Measurements from ENCODE around the gene FLVCR1. TPM values are rescaled to one million over a fixed set of nuclear protein-coding genes. Genes with fewer than 3 reads are reported as not detected.

Gene FLVCR1
- total RNA-seq, 1 donor from 2014 or later: 8.9 TPM

DNA sequence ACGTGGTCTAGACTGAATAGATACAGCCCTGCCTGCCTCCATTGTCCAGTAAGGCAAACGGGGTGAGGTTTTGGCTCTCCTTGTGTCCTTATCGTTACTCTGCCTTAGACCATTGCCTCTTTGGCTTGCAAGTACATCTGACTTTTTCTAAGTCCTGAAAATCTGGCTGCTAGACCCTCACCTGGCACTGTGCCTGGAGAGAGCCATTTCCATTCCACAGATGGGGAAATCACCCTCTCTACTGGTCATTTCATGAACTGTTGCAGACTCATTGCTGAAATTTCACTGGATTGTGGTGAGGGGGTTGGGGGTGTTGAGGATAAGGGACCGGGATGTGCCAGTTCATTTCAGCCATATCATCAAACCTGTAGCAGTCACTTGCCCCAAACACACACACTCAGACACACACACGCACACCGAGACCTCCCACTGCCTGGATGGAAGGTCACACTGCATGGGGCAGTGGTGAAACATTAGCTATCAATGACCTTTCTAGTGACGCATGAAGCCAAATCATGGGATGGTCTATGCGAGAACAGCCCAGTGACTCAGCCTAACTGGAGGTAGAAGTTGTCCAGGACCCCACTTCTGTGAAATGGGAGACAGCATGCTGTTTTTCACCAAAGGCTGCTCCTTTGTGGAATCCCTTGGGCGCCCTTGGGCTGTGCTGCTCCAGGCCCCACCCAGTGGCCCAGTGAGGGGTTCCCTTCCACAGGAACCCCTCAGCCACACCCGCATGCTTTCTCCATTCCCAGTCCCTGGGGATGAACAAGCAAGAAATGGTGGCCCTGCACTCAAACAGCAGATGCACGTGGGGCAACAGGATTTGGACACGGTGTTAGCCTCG, 57.4 kb downstream of the FLVCR1 start:
- DNase-seq (ENCODE audit: low read depth, low spot score): no peak

DNA sequence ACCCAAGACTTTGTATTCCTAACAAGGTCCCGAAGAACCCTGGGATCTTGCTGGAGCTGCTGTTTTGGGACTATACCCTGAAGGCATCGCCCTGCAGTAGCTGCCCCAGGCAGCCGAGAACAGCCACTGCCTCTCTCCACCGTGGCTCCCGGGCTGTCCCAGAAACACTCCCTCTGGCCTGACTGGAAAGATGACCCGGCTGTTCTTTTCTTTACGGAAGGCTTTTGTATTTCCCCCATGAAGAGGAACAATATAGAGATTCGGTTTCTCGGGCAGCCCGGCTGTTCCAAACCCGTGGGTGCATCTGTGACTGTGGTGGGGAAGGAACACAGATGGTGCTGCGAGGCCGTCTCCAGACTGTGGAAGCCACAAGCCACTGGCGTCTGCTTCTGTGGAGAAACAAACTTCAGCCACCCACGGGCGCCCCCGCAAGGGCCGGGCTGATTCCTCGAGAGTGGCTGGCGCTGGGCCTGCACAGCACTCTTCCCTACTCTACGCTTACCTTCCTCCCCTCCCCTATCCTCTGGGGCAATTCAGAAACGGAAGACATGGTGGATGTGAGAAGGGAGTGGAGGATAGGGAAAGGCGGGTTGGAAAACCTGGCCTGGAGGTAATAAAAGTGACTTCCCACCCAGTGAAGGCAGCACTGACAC, 58.5 kb downstream of the FLVCR1 start:
- DNase-seq (ENCODE audit: low read depth, low spot score): no peak

DNA sequence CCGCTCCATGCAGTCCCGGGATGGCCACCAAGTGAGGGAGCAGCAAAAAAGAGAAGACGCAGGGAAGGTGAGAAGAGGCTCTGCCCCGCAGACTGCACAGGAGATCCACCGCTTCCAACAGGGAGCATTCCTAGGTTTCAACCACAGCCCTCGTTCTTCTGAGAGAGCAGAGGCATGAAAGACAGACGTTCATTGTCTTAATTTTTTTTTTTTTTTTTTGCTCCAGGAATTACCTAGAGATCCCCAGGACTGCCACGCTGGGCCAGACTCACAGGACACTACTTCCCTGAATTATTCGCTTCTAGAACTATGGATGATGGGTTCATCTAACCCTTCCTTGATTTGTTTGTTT, 59.0 kb downstream of the FLVCR1 start:
- DNase-seq (ENCODE audit: low read depth, low spot score): no peak

DNA sequence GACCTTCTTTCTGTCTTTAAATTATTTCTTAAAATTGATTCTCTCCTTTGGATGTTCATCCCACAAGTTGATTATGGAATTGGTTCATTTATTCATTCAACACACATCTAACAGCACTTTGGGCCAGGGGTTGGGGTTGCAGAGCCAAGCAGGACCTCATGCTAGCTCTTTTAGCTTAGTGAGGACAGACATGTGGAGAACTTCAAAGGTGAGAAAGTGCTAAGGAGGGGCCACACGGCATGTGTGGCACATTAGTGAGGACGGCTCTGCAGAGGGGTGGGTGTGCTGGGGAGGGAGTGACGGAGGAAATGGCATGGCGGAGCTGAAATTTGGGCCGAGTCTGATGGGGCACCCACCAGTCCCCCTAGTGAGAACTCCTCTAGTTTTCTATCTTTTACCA, 59.8 kb downstream of the FLVCR1 start:
- no peak for DNase-seq (ENCODE audit: low read depth, low spot score)

DNA sequence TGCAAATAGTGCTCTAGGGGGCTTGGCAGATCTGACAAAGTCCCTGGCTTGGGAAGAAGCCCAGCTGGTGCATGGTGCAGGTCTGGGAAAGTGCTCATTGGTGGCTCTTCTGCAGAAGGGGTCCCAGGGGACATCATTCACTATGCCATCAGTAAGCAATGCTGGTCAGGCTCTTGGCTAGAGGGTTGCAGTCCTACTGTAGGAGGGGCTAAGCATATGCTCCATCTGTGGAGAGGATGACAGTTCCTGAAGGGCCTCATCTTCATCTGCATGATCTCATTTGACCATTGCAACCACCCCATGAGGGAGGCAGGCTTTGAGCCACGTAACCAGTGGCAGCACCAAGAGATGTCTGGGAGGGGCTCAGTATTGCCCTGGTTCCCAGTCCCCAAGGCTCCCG, 60.7 kb downstream of the FLVCR1 start:
- DNase-seq (ENCODE audit: low read depth, low spot score): no peak

DNA sequence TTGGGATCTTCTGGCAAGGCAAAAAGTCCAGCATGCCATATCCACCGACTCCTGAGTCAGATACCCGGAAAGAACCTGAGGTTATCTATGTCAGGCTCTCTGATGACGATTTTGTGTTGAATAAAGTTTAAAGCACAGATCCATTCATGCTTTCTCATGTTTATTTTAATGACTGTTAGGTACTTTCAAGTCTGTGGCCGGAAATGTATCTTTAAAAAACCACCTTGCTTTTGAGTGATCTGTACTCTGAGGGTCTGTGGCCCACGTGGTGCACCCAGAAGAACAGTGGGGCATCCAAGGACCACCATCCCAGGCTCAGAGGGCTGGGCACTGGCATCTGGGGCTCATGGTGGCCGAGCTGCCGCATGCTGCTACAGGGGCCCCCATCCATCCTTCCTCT, 62.2 kb downstream of the FLVCR1 start:
- no peak for DNase-seq (ENCODE audit: low read depth, low spot score)

DNA sequence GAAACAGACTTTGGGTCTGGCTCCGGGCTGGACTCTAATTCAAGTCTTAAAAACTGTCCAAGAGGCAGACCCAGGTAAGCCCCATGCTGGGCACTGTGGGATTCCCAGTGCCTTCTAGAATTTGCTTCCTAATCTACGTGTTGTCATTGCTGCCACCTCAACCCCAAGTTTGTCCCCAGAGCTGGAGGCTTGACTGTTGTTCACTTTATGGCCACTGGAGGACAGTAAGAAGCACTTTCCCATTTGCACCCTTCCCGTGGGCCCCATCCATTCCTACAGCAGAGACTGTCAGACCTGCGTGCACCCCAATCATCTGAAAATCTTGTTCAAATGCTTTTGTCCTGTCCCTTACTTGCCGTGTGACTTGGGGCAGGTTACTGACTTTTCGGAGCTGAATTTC, 62.8 kb downstream of the FLVCR1 start:
- no peak for DNase-seq (ENCODE audit: low read depth, low spot score)

DNA sequence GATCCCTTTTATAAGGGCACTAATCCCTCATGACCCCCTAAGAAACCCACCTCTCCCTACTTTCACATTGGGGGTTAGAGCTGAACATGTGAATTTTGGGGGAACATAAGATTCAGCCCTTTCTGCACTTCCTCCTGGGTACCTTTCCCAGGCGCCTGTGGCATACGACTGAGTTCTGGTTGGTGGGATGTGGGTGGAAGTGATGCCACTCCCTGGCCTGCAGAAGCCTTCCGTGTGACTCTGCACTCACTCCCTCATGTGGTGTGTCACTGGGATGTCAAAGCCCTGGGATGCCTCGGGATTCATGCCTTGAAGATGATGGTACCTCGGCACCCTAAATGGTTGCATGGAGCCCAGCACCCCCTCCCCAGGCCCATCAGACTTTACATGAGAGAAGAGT, 63.9 kb downstream of the FLVCR1 start:
- no peak for DNase-seq (ENCODE audit: low read depth, low spot score)

DNA sequence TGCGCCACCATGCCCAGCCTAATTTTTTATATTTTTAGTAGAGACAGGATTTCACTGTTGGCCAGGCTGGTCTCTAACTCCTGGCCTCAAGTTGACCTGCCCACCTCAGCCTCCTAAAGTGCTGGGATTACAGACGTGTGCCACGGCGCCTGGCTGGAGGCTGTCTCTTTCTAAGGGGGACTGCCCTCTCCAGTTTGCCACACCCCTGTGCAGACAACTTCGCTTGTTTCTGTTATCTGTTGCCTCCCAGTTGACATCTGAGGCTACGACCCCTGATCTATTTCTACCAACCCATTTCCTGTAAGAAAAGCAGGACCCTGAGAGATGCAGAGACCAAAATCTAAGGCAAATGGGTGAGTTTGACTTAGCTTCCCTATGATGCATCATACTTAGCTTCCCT, 68.3 kb downstream of the FLVCR1 start:
- DNase-seq (ENCODE audit: low read depth, low spot score): no peak

DNA sequence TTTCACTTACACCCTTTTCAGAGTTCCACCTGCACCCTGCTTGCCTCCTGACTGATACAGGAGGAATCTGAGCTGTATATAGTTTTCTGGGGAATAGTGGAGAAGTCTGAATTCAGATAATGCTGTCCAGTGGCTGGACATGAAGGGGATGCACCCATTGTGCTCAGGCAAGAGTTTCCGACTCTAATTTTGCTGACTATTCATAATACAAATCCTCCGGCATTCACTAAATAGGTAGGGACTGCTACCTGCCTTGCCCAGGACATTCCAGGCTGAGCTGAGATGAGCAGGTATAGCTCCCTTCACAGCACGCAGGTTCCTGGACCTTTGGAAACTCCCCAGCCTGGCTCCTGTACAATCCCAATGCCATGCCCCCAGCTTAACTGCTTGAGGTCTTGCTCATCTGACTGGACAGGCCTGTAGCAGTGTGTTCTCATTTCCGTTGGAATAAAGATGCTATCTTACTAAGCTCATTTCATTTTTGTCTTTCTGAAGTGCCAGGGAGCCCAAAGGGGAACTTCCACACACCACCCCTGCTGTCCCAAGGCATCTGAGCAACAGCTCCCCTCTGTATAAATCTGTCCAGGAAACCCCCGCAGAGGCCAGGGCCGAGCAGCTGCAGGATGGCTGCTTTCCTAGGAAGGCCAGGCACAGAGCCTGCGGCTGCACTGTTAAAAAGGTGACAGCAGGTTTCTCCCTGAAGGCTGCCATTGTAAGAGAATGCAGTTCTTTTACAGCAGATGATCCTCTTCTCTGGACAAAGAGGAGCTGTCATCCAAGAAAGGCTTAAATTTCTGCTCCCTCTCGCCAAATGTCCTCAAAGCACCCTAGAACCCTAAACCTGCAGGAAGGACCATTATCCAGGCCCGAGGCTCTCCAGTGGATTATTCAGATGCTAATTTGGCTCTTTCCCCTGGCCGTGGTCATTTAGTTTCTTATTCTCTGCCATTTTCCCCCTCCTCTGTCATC, 70.5 kb downstream of the FLVCR1 start:
- no peak for DNase-seq (ENCODE audit: low read depth, low spot score)

DNA sequence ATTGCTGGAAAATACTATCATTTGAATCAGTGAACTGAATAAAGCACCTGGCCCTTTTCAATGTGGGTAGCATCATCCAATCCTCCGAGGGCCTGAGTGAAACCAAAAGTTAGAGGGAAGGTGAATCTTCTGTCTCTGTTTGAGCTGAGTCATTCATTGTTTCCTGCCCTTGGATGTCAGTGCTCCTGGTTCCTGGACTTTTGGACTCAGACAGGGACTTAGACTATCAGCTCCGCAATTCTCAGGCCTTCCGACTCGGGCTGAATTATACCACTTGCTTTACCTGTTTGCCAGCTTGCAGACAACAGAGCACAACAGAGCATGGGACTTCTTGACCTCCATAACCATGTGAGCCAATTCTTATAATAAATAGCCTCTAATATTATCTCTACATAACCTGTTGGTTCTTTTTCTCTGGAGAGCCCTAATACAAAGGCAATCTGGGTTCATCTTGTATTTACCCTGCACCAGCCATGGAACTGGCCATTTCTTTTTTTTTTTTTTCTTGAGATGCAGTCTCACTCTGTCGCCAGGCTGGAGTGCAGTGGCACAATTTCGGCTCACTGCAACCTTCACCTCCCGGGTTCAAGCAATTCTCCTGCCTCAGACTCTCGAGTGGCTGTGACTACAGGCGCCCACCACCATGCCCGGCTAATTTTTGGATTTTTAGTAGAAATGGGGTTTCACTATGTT, 73.1 kb downstream of the FLVCR1 start:
- no peak for DNase-seq (ENCODE audit: low read depth, low spot score)

DNA sequence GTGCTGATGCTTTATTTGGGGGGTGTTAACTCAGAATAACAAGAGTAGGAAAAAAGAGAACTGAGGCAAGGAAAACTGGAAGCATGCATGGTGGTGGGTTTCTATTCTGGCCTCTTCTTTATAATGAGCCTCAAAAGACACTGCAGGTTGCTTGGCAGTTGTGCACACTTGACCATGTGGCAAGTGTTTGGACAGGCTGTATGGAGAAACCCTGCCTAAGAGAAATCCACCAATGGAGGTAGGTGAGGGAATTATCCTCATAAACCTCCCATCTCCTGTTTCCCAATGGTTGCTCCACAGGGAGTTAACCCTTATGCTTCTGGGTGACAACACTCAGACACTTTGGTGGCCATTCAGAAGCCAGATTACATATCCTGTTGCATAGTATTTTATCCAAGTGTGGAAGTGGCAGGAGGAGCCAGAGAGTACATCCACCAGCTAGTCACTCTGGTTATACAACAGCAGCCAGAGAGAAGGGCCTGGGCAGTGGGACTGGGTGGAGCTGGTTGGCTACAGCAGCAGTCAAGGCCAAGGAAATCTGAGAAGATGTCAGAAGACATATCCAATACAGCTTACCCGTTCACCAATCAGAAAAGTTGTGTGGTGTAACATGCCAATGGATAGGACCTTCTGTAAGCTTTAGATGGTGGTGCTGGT, 75.9 kb downstream of the FLVCR1 start:
- no peak for DNase-seq (ENCODE audit: low read depth, low spot score)

DNA sequence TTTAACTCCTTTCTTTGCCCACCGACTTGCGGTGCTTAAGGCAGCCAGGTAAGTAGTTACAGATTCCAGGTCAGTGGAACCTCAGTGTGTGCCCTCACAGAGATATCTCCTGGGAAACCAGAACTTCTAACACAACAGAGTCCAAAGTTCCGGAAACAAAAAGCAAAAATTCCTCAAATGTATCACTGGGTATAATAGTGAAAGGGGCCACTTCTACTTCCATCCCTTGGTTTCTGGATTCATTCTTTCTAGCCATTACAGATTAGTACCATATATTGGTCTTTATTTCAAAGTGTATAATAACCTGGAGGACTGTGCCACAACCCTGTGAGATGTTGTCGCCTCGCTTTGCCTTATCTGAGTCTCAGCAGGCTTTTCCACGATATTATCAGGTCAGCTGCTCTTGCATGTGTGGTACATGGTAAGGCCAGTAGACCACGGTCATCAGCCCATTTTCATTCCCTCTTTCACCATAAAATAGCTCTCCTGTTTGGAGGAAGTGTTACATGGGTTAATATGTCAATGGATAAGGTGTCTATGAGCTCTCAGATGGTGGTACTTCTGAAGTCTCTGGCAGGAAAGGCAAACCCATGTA, 77.4 kb downstream of the FLVCR1 start:
- no peak for DNase-seq (ENCODE audit: low read depth, low spot score)

DNA sequence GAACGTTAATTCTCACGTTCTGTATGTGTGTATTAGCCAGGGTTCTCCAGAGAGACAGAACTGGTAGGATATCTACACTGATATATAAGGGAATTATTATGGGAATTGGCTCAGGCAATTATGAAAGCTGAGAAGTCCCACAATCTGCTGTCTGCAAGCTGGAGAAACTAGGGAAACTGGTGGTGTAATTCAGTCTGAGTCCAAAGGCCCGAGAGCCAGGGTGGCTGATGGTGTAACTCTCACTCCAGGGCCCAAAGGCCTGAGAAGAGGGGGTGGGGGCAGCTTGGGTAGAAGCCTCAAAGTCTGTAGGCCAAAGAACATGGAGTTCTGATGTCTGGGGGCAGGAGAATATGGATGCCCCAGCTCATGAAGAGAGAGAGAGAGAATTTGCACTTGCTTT, 79.0 kb downstream of the FLVCR1 start:
- no peak for DNase-seq (ENCODE audit: low read depth, low spot score)

DNA sequence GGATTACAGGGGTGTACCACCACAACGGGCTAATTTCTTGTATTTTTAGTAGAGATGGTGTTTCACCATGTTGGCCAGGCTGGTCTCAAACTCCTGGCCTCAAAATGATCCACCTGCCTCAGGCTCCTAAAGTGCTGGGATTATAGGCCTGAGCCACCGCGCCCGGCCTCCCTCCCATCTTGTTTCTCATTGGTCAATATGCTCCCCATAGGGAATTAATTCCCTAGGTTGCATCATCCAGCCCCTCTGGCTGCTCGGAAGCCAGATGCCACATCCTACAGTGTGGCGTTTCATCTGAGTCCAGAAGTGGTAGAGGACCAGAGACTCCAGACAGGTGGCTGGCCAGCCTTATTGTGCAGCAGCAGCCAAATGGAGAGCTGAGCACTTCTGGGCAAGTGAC, 80.8 kb downstream of the FLVCR1 start:
- DNase-seq (ENCODE audit: low read depth, low spot score): no peak

DNA sequence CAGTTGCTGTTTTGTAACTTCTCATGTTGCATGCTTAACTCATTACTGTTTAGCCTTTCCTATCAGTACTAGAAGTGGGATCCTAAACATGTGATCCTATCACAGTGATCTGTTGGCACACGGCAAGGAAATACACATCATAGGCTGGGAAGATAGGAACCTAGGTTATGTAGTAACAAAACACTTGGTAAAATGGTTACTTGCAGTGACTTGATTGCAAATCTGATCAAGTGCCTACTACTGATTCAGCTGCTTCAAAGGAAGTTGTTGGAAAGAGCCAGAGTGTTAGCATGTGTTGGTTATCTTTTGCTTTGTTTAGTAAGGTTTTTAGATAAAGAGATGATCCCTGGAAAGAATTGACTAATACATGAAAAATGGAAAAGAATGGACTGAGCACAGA, 83.4 kb downstream of the FLVCR1 start:
- no peak for DNase-seq (ENCODE audit: low read depth, low spot score)

DNA sequence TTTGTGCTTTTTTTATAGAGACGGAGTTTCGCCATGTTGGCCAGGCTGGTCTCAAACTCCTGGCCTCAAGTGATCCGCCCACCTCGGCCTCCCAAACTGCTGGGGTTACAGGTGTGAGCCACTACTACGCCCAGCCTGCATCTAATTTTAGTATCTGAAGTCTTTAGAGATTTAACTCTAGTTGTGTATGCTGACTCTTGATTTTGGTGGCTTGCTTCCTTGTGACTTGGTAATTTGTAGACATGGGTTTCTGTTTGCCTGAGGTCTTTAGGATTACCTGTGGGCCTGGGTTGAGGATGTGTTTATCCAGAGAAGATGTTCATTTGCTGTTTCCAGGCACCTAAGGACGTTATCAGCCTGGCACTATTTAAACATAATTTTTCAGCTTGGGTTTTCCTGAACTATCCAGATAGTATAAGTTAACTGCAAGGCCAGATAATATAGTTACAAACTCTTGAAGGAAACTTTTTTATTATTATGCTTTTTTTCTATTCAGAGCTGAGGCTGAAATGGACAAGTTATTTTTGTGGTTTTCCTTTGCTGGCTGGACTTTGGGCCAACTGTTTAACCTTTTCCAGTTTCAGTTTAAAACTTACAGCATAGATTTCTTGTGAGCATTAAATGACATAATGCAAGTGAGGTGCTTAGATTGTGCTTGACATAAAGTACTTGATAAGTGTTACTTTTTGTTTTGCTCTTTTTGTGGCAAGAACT, 84.8 kb downstream of the FLVCR1 start:
- no peak for DNase-seq (ENCODE audit: low read depth, low spot score)

DNA sequence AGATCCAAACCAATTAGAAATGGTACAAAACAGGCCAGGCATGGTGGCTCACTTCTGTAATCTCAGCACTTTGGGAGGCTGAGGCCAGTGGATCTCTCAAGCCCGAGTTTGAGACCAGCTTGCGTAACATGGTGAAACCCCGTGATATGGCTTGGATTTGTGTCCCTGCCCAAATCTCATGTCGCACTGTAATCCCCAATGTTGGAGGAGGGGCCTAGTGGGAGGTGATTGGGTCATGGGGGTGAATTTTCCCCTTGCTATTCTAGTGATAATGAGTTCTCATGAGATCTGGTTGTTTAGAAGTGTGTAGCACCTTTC, 85.3 kb downstream of the FLVCR1 start:
- DNase-seq (ENCODE audit: low read depth, low spot score): no peak

DNA sequence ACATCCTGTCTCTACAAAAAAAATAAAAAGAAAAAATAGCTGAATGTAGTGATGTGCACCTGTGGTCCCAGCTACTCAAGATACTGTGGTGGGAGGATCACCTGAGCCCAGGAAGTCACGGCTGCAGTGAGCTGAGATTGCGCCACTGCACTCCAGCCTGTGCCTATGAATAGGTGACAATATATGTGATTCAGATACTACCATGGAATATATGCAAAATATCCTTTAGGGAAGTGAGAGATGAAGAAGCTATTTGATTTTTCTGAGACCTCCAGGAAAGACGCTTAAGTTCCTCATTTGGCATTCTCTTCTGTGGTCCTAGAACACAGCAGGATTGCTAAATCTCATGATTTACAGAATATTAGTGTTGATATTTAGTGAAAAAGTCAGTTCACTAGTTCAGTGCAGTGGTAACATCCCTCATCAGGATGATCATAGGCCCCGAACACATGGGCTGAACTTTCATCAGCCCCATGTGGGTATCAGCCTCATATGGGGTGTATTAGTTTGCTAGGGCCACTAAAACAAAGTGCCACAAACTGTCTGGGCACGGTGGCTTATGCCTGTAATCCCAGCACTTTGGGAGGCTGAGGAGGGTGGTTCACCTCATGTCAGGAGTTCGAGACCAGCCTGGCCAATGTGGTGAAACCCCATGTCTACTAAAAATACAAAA, 86.3 kb downstream of the FLVCR1 start:
- no peak for DNase-seq (ENCODE audit: low read depth, low spot score)

DNA sequence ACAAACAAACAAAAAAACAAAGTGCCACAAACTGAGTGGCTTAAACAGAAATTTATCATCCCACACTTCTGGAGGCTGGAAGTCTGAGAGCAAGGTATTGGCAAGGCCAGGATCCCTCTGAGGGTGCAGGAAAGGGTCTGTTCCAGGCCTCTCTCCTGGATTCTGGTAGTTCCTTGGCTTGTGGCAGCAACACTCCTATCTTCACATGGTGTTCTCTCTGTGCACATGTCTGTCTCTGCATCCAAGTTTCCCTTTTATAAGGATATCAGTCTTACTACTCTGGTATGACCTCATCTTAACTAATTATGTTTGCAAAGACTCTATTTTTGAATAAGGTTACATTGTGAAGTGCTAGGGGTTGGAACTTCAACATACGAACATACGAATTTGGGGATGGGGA, 87.0 kb downstream of the FLVCR1 start:
- no peak for DNase-seq (ENCODE audit: low read depth, low spot score)
